H1 (cell line): ENCODE measurements around the gene MBTPS1. TPM values are rescaled to one million over a fixed set of nuclear protein-coding genes. Genes with fewer than 3 reads are reported as not detected.

Experiments
- CTCF ChIA-PET: fragments of 300-600 bp; sonication (Branson Sonifier 250); formaldehyde crosslinking; loops from one replicate; lab custom pipeline; 2021; ENCODE audit not compliant: partially characterized antibody; lab: Charles Lee
- POLR2A ChIA-PET: fragments of 300-600 bp; sonication (Branson Sonifier 250); formaldehyde crosslinking; loops from one replicate; lab custom pipeline; 2021; ENCODE audit warnings: inconsistent platforms; ENCODE audit not compliant: partially characterized antibody; lab: Charles Lee
- DNase-seq, 2 experiments: peaks; one replicate each; pipeline versions ENCODE4 v3.0.0 to v3.0.0-alpha.2; 2010 to 2022; ENCODE audit warnings: low spot score in 2 of 2, low read depth in 1 of 2, mixed read lengths in 1 of 2
- FAIRE-seq: peaks from 2 replicates; lab custom pipeline; 2011; peaks lifted over from hg19 to GRCh38; lab: Jason Lieb, UNC
- H2AFZ ChIP-seq: 2 replicates; pipeline ENCODE4 v1.8.1; 2012; ENCODE audit warnings: low read length, inconsistent platforms
- H2AK5ac ChIP-seq: 2 replicates; pipeline ENCODE4 v1.6.1; 2013; ENCODE audit warnings: low read depth, low read length
- H2BK120ac ChIP-seq: replicated peaks from 2 replicates; pipeline ENCODE3; 2013; ENCODE audit warnings: low read depth, low read length, inconsistent platforms
- H2BK12ac ChIP-seq: 2 replicates; pipeline ENCODE4 v1.6.1; 2013; ENCODE audit warnings: low read depth, low read length
- H2BK15ac ChIP-seq: 2 replicates; pipeline ENCODE4 v1.6.1; 2013; ENCODE audit warnings: low read length
- H2BK20ac ChIP-seq: 2 replicates; pipeline ENCODE4 v1.6.1; 2013; ENCODE audit warnings: low read length
- H2BK5ac ChIP-seq: 2 replicates; pipeline ENCODE4 v1.6.1; 2013; ENCODE audit warnings: low read depth, low read length
- H3K14ac ChIP-seq: 2 replicates; pipeline ENCODE4 v1.6.1; 2013; ENCODE audit warnings: inconsistent platforms; ENCODE audit not compliant: insufficient read length
- H3K18ac ChIP-seq: 2 replicates; pipeline ENCODE4 v1.6.1; 2013; ENCODE audit warnings: low read length; ENCODE audit errors: extremely low read depth
- H3K23ac ChIP-seq: 2 replicates; pipeline ENCODE4 v1.6.1; 2013; ENCODE audit warnings: inconsistent platforms; ENCODE audit not compliant: insufficient read length
- H3K23me2 ChIP-seq: 2 replicates; pipeline ENCODE4 v1.6.1; 2013; ENCODE audit warnings: low read depth, low read length
- H3K27ac ChIP-seq: 2 replicates; pipeline ENCODE4 v1.6.1; 2011; ENCODE audit warnings: low read depth, low read length, inconsistent platforms
- H3K27me3 ChIP-seq, 4 experiments: replicated peaks in 1 of 4; 1 replicate in 1 of 4; 2 replicates in 3 of 4; pipeline versions ENCODE4 v1.6.1 to v1.8.1; 2011 to 2013; ENCODE audit warnings: low read length in 3 of 4, mild to moderate bottlenecking in 3 of 4, inconsistent platforms in 2 of 4, mixed read lengths in 2 of 4, moderate library complexity in 1 of 4; ENCODE audit not compliant: control insufficient read depth in 3 of 4, insufficient read depth in 3 of 4; ENCODE audit errors: extremely low read depth in 1 of 4
- H3K36me3 ChIP-seq, 4 experiments: 2 replicates each; pipeline versions ENCODE4 v1.6.1 to v1.8.1; 2011 to 2013; ENCODE audit warnings: mild to moderate bottlenecking in 4 of 4, low read length in 3 of 4, moderate library complexity in 2 of 4, control low read depth in 1 of 4, inconsistent platforms in 1 of 4; ENCODE audit not compliant: insufficient read depth in 4 of 4, control insufficient read depth in 2 of 4
- H3K4ac ChIP-seq: replicated peaks from 2 replicates; pipeline ENCODE3; 2013; ENCODE audit warnings: low read length, low read depth, mixed read lengths, inconsistent platforms; ENCODE audit not compliant: insufficient read length
- H3K4me1 ChIP-seq, 4 experiments: replicated peaks in 1 of 4; 1 replicate in 1 of 4; 2 replicates in 3 of 4; pipeline versions ENCODE4 v1.6.1 to v1.8.1; 2011 to 2013; ENCODE audit warnings: low read length in 3 of 4, inconsistent platforms in 2 of 4, mixed read lengths in 1 of 4; ENCODE audit not compliant: insufficient read depth in 4 of 4, control insufficient read depth in 3 of 4
- H3K4me2 ChIP-seq, 2 experiments: 2 replicates each; pipeline versions ENCODE4 v1.6.1 to v1.8.1; 2011 to 2013; ENCODE audit warnings: low read depth in 2 of 2, low read length in 2 of 2, control low read depth in 1 of 2, inconsistent platforms in 1 of 2, mild to moderate bottlenecking in 1 of 2; ENCODE audit not compliant: insufficient read depth in 1 of 2
- H3K4me3 ChIP-seq, 4 experiments: fragments of 200-600, 300-600 bp in 1 of 4; sonication (generic), shearing (Covaris generic), sonication (Bioruptor Twin) in 1 of 4; 2 replicates each; pipeline versions ENCODE4 v1.5.1 to v1.8.1; 2011 to 2016; ENCODE audit warnings: low read length in 4 of 4, low read depth in 3 of 4, control low read depth in 2 of 4, inconsistent platforms in 2 of 4, mild to moderate bottlenecking in 2 of 4, mixed read lengths in 1 of 4, moderate library complexity in 1 of 4; ENCODE audit not compliant: insufficient read depth in 2 of 4; ENCODE audit errors: extremely low read depth in 1 of 4
- H3K56ac ChIP-seq: replicated peaks from 2 replicates; pipeline ENCODE3; 2013; ENCODE audit warnings: low read depth, mild to moderate bottlenecking, mixed read lengths, low read length, inconsistent platforms; ENCODE audit not compliant: insufficient read length
- H3K79me1 ChIP-seq: 2 replicates; pipeline ENCODE4 v1.6.1; 2013; ENCODE audit warnings: low read depth, low read length, control low read depth
- H3K79me2 ChIP-seq, 2 experiments: 2 replicates each; pipeline versions ENCODE4 v1.6.1 to v1.8.1; 2012 to 2013; ENCODE audit warnings: low read length in 2 of 2, mild to moderate bottlenecking in 2 of 2, inconsistent platforms in 1 of 2; ENCODE audit not compliant: insufficient read depth in 2 of 2, control insufficient read depth in 1 of 2
- H3K9ac ChIP-seq, 4 experiments: replicated peaks in 1 of 4; 1 replicate in 1 of 4; 2 replicates in 3 of 4; pipeline versions ENCODE4 v1.6.1 to v1.8.1; 2011 to 2013; ENCODE audit warnings: low read depth in 3 of 4, low read length in 3 of 4, control low read depth in 2 of 4, mild to moderate bottlenecking in 2 of 4, moderate library complexity in 2 of 4, inconsistent platforms in 1 of 4; ENCODE audit errors: extremely low read depth in 1 of 4
- H3K9me3 ChIP-seq, 2 experiments: 2 replicates each; pipeline versions ENCODE4 v1.6.1 to v1.8.1; 2012 to 2013; ENCODE audit warnings: mild to moderate bottlenecking in 2 of 2, moderate library complexity in 2 of 2, control low read depth in 1 of 2, inconsistent platforms in 1 of 2, low read depth in 1 of 2, low read length in 1 of 2, mixed read lengths in 1 of 2; ENCODE audit not compliant: insufficient read depth in 2 of 2
- H4K20me1 ChIP-seq, 2 experiments: replicated peaks in 1 of 2; 2 replicates each; pipeline versions ENCODE3 to v1.8.1; 2011 to 2013; ENCODE audit warnings: inconsistent platforms in 2 of 2, low read length in 2 of 2, mild to moderate bottlenecking in 1 of 2; ENCODE audit not compliant: insufficient read depth in 2 of 2, control insufficient read depth in 1 of 2
- H4K5ac ChIP-seq: 2 replicates; pipeline ENCODE4 v1.6.1; 2013; ENCODE audit warnings: low read length, low read depth, mixed read lengths, inconsistent platforms; ENCODE audit not compliant: insufficient read length
- H4K8ac ChIP-seq: 2 replicates; pipeline ENCODE4 v1.8.0; 2013; ENCODE audit warnings: mild to moderate bottlenecking, moderate library complexity, low read length, inconsistent platforms; ENCODE audit not compliant: insufficient read depth; ENCODE audit errors: extremely low read depth
- H4K91ac ChIP-seq: replicated peaks from 2 replicates; pipeline ENCODE3; 2013; ENCODE audit warnings: low read length, mixed read lengths, inconsistent platforms; ENCODE audit not compliant: insufficient read length
- ATF2 ChIP-seq: IDR thresholded peaks from 2 replicates; pipeline ENCODE4 v1.6.1; 2012; ENCODE audit warnings: low read length, inconsistent platforms
- BACH1 ChIP-seq: IDR thresholded peaks from 2 replicates; pipeline ENCODE4 v1.6.1; 2012; ENCODE audit warnings: low read length, improper control_type of control experiment
- CBX8 ChIP-seq: fragments of 300-800, 300-1000 bp; sonication (generic); IDR thresholded peaks from 2 replicates; pipeline ENCODE4 v1.7.1; 2016; ENCODE audit warnings: low read depth, low read length, borderline replicate concordance
- CTCF ChIP-seq, 3 experiments: IDR thresholded peaks; 1 replicate in 2 of 3; 2 replicates in 1 of 3; pipeline versions ENCODE4 v1.5.1 to v1.6.1; 2011; ENCODE audit warnings: low read length in 3 of 3, mild to moderate bottlenecking in 3 of 3, inconsistent platforms in 2 of 3, low read depth in 1 of 3, moderate library complexity in 1 of 3; ENCODE audit not compliant: insufficient read depth in 1 of 3; ENCODE audit errors: control extremely low read depth in 1 of 3
- KDM4A ChIP-seq: IDR thresholded peaks from one replicate; pipeline ENCODE4 v1.7.1; 2012; ENCODE audit warnings: low read depth, mild to moderate bottlenecking, moderate library complexity, low read length, inconsistent platforms; ENCODE audit not compliant: severe bottlenecking
- RNF2 ChIP-seq: fragments of 200-900, 300-1000 bp; sonication (generic); IDR thresholded peaks from 2 replicates; pipeline ENCODE4 v1.7.1; 2016; ENCODE audit warnings: borderline replicate concordance, low read depth, mild to moderate bottlenecking, antibody characterized with exemption, low read length; ENCODE audit not compliant: poor library complexity, severe bottlenecking; ENCODE audit errors: missing control alignments
- SIX5 ChIP-seq: IDR thresholded peaks from 2 replicates; pipeline ENCODE4 v1.6.1; 2011; ENCODE audit warnings: mild to moderate bottlenecking, low read depth, low read length
- WGBS, 2 experiments: shearing (Covaris generic) in 1 of 2; methylation state at CpG; one replicate each; pipeline versions ENCODE4 v1.1.6 to v1.1.7; 2013 to 2015; ENCODE audit warnings: low lambda C conversion rate in 2 of 2, mixed read lengths in 2 of 2, inconsistent platforms in 1 of 2, low coverage in 1 of 2, missing lambda C conversion rate in 1 of 2; ENCODE audit not compliant: insufficient replicate concordance in 2 of 2, insufficient coverage in 1 of 2, insufficient read length in 1 of 2; ENCODE audit errors: extremely low coverage in 1 of 2, missing lambda C conversion rate in 1 of 2; 5-methylcytosine and 5-hydroxymethylcytosine counted together
- polyA plus RNA-seq, 7 experiments: library from polyadenylated mRNA; depleted of rRNA in 3 of 7; stranded (reverse) in 5 of 7; unstranded in 2 of 7; fragments of >200 nt in 5 of 7; fragments of 200-250 nt in 2 of 7; gene quantifications; 1 replicate in 5 of 7; 2 replicates in 1 of 7; 4 replicates in 1 of 7; pipeline versions ENCODE4 v1.2.1 to v1.2.3, GENCODE V29; 2011 to 2013; ENCODE audit warnings: missing spikeins in 2 of 7, mixed read lengths in 2 of 7
- total RNA-seq: library from RNA; stranded (reverse); fragmentation: NEBNext Ultra II Directional; extraction: Animal tissue kit (Norgen Biotek cat#: 25700); gene quantifications from 2 replicates; pipeline ENCODE4 v1.2.1, GENCODE V29; 2021

Gene MBTPS1
- total and polyA plus RNA-seq, 2 of the 8 experiments (the other 6 are each of a cell fraction or from before 2014, with no cell fraction given), result 30.6 to 53.3 TPM

DNA sequence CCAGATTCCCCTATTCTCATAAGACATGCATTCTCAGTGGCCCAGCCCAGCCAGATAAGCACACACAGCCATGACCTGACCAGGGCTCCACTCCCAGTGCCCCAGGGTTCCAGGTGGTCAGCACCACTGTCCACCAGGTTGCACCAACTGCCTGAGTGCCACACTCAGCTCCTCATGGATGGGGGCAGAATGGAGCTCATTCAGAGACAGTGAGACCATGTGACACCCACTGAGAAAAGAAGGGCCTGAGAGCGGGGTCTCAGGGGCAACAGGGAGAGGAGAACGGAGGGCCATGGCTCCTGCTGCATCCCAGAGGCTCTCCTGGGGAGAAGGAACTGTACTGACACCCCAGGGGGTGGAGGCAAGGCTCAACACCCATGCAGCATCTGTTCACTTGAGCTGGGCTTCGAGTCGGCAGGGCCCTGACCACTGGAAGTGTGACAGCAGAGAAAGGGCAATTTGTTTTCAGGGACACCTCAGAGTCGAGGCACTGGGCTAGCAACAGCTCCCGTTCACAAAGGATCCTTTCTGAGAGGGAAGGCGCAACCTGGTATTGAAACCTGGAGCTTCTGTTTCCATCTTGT lies 55.4 kb downstream of the MBTPS1 start:
- no peak overlapping the region for H2BK12ac ChIP-seq
- H4K5ac ChIP-seq, result no peak overlapping the region
- H4K8ac ChIP-seq, result no peak overlapping the region
- H3K9ac ChIP-seq, result no peak overlapping the region
- 82% methylated on average over 7 of the region's 7 CpGs; no CpG with 5 or more reads in 1 of the 2 experiments for WGBS, 2 experiments
- H3K56ac ChIP-seq, result no peak overlapping the region
- peaks cover 8 to 29% (median 15%) of the 10 kb centered on the region in 4 experiments; a peak in 7 of 8 replicates for H3K36me3 ChIP-seq
- H3K4me2 ChIP-seq, result no peak overlapping the region
- H3K79me2 ChIP-seq, result no peaks in the 10 kb centered on the region
- H3K27me3 ChIP-seq, result no peaks in the 10 kb centered on the region
- H2AFZ ChIP-seq, result no peak overlapping the region
- H2AK5ac ChIP-seq, result no peak overlapping the region
- H3K14ac ChIP-seq, result no peak overlapping the region
- H4K20me1 ChIP-seq, result peaks cover 1 to 7% of the 10 kb centered on the region in 2 experiments
- no peak overlapping the region for H2BK120ac ChIP-seq
- H2BK15ac ChIP-seq, result no peak overlapping the region
- no peak overlapping the region for H3K18ac ChIP-seq
- FAIRE-seq, result no peak
- no peak overlapping the region for H2BK20ac ChIP-seq
- DNase-seq, result no peak
- H3K4ac ChIP-seq, result no peak overlapping the region
- CTCF ChIA-PET, result interaction anchor here (0.5 to 21.4 kb wide), 17 partner anchors 9 to 668 kb away, joined by 3 to 366 read pairs (median 5); partner anchors contain the start of genes OSGIN1 and SLC38A8
- no peak for TF ChIP-seq SIX5
- no peak for TF ChIP-seq CBX8
- no peak for TF ChIP-seq ATF2
- no peak for TF ChIP-seq RNF2
- TF ChIP-seq BACH1, result no peak
- no peak for TF ChIP-seq CTCF (IDR thresholded peaks at IDR 0.05; ENCODE audit: control extremely low read depth in 1 of 3, insufficient read depth in 1 of 3, low read depth in 1 of 3, low read length in 3 of 3)
- TF ChIP-seq KDM4A, result no peak
- POLR2A ChIA-PET, result interaction anchor here (1.1 to 1.3 kb wide), 2 partner anchors 9 to 17 kb away, joined by 3 read pairs; no protein-coding TSS in a partner anchor
- no peaks in the 10 kb centered on the region for H3K9me3 ChIP-seq
- no peak overlapping the region for H3K27ac ChIP-seq
- H3K4me3 ChIP-seq, result no peak overlapping the region
- no peak overlapping the region for H4K91ac ChIP-seq
- no peak overlapping the region for H3K23ac ChIP-seq
- no peaks in the 10 kb centered on the region for H3K79me1 ChIP-seq
- H3K4me1 ChIP-seq, result no peaks in the 10 kb centered on the region
- no peaks in the 10 kb centered on the region; the same call in 1 of the 2 replicates for H3K23me2 ChIP-seq
- H2BK5ac ChIP-seq, result no peak overlapping the region
